ENCODE data around the gene RDH8.
"Not testable (repeated sequence)": the region's sequence is repeated elsewhere in the genome, so short reads cannot be mapped to it uniquely, and the experiment has no call there.

The RDH8 gene

GRCh38 chr19:10005632-10006334 is 7.5 kb upstream of the RDH8 start:
- DNase-seq (ENCODE audit: low spot score): no peak

- no peak for DNase-seq (ENCODE audit: low spot score)
Measured at GRCh38 chr19:10006335-10006708, 7.0 kb upstream of the RDH8 start.

GRCh38 chr19:10006752-10007323 is 6.4 kb upstream of the RDH8 start:
- no peak for DNase-seq (ENCODE audit: low spot score)

GRCh38 chr19:10007371-10008183 is 5.7 kb upstream of the RDH8 start:
- no peak for DNase-seq (ENCODE audit: low spot score)

- no peak for DNase-seq (ENCODE audit: low spot score)
Measured at GRCh38 chr19:10008184-10008765, 5.0 kb upstream of the RDH8 start.

- DNase-seq (ENCODE audit: low spot score): no peak
Measured at GRCh38 chr19:10009714-10010224, 3.5 kb upstream of the RDH8 start.

GRCh38 chr19:10010247-10010691 is 3.0 kb upstream of the RDH8 start, which contains the start of gene COL5A3:
TSS of gene COL5A3 (minus strand) at chr19:10010504. CDS start at chr19:10010385, 119 bp downstream.
- DNase-seq (ENCODE audit: low spot score): no peak

GRCh38 chr19:10010939-10011338 is 2.3 kb upstream of the RDH8 start:
- no peak for DNase-seq (ENCODE audit: low spot score)

GRCh38 chr19:10011974-10012373 is 1.3 kb upstream of the RDH8 start:
- DNase-seq (ENCODE audit: low spot score): no peak

- no peak for DNase-seq (ENCODE audit: low spot score)
Measured at GRCh38 chr19:10013834-10014618, 743 bp downstream of the RDH8 start.

- peak; percentile 29 for DNase-seq (ENCODE audit: low spot score)
Measured at GRCh38 chr19:10018263-10018662, 5.0 kb downstream of the RDH8 start.

- no peak for DNase-seq (ENCODE audit: low spot score)
Measured at GRCh38 chr19:10018786-10019185, 5.5 kb downstream of the RDH8 start.

- DNase-seq (ENCODE audit: low spot score): no peak
Measured at GRCh38 chr19:10019246-10019645, 6.0 kb downstream of the RDH8 start.

- no peak for DNase-seq (ENCODE audit: low spot score)
Measured at GRCh38 chr19:10020851-10021250, 7.6 kb downstream of the RDH8 start.

- DNase-seq (ENCODE audit: low spot score): no peak
Measured at GRCh38 chr19:10021446-10021845, 8.2 kb downstream of the RDH8 start.

GRCh38 chr19:10021863-10022262 is 8.6 kb downstream of the RDH8 start:
- no peak for DNase-seq (ENCODE audit: low spot score)

- not testable (repeated sequence) for DNase-seq (ENCODE audit: low spot score)
Measured at GRCh38 chr19:10023096-10023495, 9.8 kb downstream of the RDH8 start.

GRCh38 chr19:10026744-10027143 is 13.5 kb downstream of the RDH8 start:
- no peak for DNase-seq (ENCODE audit: low spot score)

GRCh38 chr19:10027158-10027997 is 14.1 kb downstream of the RDH8 start:
- DNase-seq (ENCODE audit: low spot score): peak; percentile 93

- no peak for DNase-seq (ENCODE audit: low spot score)
Measured at GRCh38 chr19:10033614-10034013, 20.3 kb downstream of the RDH8 start.
